Measurements from ENCODE around the gene BTBD9. TPM values are rescaled to one million over a fixed set of nuclear protein-coding genes. Genes with fewer than 3 reads are reported as not detected.
A peak's percentile ranks its signal among the peaks of the same experiment; 100 is the strongest.

Gene BTBD9
- total and polyA plus RNA-seq, 5 donors from 2014 or later = 11.6 to 79.7 (median 16.7) TPM

DNA sequence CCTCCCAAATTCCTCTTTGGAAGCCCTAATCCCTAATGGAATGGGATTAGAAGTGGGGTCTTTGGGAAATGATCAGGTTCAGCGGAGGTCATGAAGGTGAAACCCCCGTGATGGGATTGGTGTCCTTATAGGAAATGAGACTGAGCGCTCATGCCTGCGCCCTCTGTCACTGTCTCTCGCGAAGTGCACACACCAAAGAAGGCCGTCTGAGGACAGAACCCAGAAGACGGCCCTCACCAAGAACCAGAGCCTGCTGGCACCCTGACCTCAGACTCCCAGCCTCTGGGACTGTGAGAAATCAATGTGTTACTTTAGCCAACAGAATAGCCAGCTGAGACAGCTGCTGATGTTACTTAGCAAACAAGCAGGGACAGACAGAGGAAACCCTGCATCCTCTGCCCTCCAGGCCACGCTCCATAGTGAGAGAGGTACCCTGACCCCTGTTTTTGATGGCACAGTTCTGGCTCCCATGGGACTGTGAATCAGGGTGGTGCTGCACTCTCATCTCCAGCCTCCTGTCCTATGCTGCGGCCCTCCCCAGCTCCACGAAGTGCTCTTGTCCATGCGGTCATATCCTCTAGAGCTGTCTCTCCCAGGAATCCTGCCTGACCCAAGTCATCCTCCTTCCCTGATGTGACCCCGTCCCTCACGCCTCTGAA is 450.9 kb downstream of the BTBD9 start:
- ATAC-seq (ENCODE audit: low read depth in 2 of 2) (no peak), DNase-seq (no peak)
- Histone ChIP-seq H3K9me3 (ENCODE audit: control insufficient read depth in 2 of 2, low read length in 2 of 2) (no peaks in the 10 kb centered on the region), H3K27me3 (ENCODE audit: control insufficient read depth, insufficient read depth, low read length) (no peaks in the 10 kb centered on the region), H3K27ac (ENCODE audit: insufficient read depth, low read length, poor library complexity, severe bottlenecking) (no peak overlapping the region), H3K4me3 (ENCODE audit: low read depth, low read length) (no peak overlapping the region), H3K4me1 (ENCODE audit: control insufficient read depth, insufficient read depth, low read length, poor library complexity, severe bottlenecking) (no peaks in the 10 kb centered on the region), H3K36me3 (ENCODE audit: control insufficient read depth, insufficient read depth, low read length) (peaks cover 12% of the 10 kb centered on the region)
- Mint-ChIP-seq H3K9me3 (no peaks in the 10 kb centered on the region), H3K4me3 (no peak overlapping the region), H3K27ac (no peak overlapping the region), H3K36me3 (peaks cover 31% of the 10 kb centered on the region), H3K4me1 (peaks cover 0 to 2% (median 0%) of the 10 kb centered on the region in 4 donors), H3K27me3 (no peaks in the 10 kb centered on the region)

DNA sequence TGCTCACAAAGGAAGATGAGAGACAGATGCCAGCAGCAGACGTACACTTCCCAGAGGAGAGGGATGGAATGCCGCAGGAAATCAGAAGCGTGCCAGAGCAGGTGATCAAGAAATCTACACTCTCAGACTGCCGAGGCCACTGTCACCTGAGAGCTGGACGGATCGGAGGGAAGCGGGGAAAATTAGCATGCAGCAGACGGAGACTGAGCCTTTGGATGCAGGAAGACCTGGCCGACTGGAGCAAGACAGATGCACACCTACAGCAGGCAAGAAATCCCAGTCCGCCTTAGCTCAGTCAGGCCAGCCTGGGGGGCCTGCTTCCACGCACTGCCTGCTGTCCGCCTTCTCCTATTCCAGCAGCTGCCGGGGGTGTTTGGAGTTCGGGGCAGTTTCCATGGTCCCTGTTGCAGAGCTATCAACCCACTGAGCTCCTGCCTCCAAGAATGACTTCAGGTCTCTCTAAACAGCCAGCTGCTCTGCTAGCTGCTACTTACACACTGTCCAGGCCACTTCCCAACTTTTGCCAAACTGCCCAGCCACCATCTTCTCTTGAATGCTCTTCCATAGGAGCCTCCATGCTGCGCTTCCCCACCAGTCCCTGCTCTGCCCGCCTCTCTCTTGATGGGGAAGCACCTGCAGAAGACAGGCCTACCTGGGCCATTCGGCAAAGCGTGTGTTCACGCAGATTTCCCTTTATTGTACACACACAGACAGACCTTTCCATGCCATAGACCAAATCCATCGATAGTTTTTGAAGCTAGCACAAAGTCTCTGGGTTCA is 451.7 kb downstream of the BTBD9 start:
- peaks cover 32% of the 10 kb centered on the region for H3K36me3 Mint-ChIP-seq
- ATAC-seq (ENCODE audit: low read depth in 2 of 2) (no peak), DNase-seq (no peak)
- H3K27ac ChIP-seq (ENCODE audit: insufficient read depth, low read length, poor library complexity, severe bottlenecking) = no peak overlapping the region
- no peaks in the 10 kb centered on the region for H3K9me3 ChIP-seq (ENCODE audit: control insufficient read depth in 2 of 2, low read length in 2 of 2)
- no peak overlapping the region for H3K4me3 ChIP-seq (ENCODE audit: low read depth, low read length)
- H3K27ac Mint-ChIP-seq = no peak overlapping the region
- no peaks in the 10 kb centered on the region for H3K9me3 Mint-ChIP-seq
- no peaks in the 10 kb centered on the region for H3K27me3 ChIP-seq (ENCODE audit: control insufficient read depth, insufficient read depth, low read length)
- no peaks in the 10 kb centered on the region for H3K4me1 ChIP-seq (ENCODE audit: control insufficient read depth, insufficient read depth, low read length, poor library complexity, severe bottlenecking)
- H3K36me3 ChIP-seq (ENCODE audit: control insufficient read depth, insufficient read depth, low read length) = peaks cover 12% of the 10 kb centered on the region
- no peaks in the 10 kb centered on the region for H3K27me3 Mint-ChIP-seq
- H3K4me3 Mint-ChIP-seq = no peak overlapping the region
- peaks cover 0 to 4% (median 0%) of the 10 kb centered on the region in 4 donors for H3K4me1 Mint-ChIP-seq

DNA sequence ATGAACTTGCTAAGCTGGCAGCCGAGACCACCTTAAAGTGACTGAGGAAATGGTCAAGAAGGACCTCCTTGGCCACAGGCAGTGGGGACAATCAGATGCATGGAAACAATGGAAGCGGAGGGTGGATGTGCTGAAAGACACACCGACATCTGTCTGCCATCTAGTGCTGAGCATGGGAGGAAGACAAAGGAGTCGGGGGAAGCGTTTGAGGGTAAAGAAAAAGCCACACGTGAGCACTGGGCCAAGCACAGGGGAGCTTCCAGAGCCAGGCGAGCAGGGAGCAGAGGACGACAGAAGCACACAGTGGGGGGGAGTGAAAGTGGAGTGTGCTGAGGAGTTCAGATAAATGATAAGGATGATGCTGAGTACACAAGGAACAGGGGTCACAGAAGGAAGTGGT is 452.4 kb downstream of the BTBD9 start:
- peaks cover 32% of the 10 kb centered on the region for H3K36me3 Mint-ChIP-seq
- Histone ChIP-seq H3K4me3 (ENCODE audit: low read depth, low read length) (no peak overlapping the region), H3K9me3 (ENCODE audit: control insufficient read depth in 2 of 2, low read length in 2 of 2) (no peaks in the 10 kb centered on the region), H3K27me3 (ENCODE audit: control insufficient read depth, insufficient read depth, low read length) (no peaks in the 10 kb centered on the region), H3K36me3 (ENCODE audit: control insufficient read depth, insufficient read depth, low read length) (peaks cover 12% of the 10 kb centered on the region), H3K27ac (ENCODE audit: insufficient read depth, low read length, poor library complexity, severe bottlenecking) (no peak overlapping the region), H3K4me1 (ENCODE audit: control insufficient read depth, insufficient read depth, low read length, poor library complexity, severe bottlenecking) (no peaks in the 10 kb centered on the region)
- no peak overlapping the region for H3K4me3 Mint-ChIP-seq
- no peak for DNase-seq
- no peak overlapping the region for H3K27ac Mint-ChIP-seq
- no peaks in the 10 kb centered on the region for H3K27me3 Mint-ChIP-seq
- H3K9me3 Mint-ChIP-seq = no peaks in the 10 kb centered on the region
- peaks cover 0 to 4% (median 0%) of the 10 kb centered on the region in 4 donors for H3K4me1 Mint-ChIP-seq
- no peak for ATAC-seq (ENCODE audit: low read depth in 2 of 2)

DNA sequence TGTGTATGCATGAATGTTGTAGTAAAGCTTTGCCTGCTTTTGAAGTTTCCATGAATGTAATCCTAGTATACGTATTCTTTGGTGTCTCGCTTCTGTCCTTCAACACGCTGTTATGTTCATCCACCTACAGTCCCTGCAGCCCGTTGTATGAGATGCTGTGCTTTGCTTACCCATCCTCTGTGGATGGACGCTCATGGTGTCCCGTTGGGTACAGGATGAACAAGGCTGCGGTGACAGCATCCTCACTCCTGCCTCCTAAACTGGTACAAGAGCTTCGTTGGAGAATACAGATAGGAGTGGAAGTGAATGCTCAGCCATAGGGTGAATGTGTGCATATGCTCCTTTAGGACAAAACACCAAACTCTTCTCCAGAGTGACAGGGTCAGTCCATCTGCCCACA is 454.0 kb downstream of the BTBD9 start:
- H3K9me3 Mint-ChIP-seq = no peaks in the 10 kb centered on the region
- peak overlapping the region in 2 of 3 donors; percentile 46 to 48 for H3K27ac Mint-ChIP-seq
- DNase-seq = no peak

DNA sequence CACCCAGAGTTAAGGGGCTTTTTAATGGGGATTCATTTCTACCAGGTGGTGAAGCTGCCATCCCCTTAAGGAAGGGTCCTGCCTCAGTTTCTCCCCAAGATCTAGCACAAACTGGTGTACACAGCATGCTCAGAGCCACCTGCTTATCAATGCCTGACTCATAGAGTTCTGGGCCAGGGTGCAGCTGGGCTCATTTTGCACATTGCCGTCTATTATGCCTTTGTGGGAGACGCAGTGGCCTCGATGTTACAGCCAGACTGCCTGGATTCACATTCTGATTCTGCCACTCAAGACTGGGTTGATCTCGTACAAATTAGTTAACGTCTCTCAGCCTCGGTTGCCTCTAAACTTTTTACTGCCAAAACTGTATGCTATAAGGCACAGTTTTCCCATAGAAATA is 454.5 kb downstream of the BTBD9 start:
- Mint-ChIP-seq H3K4me3 (no peak overlapping the region), H3K4me1 (peaks cover 0 to 4% (median 0%) of the 10 kb centered on the region in 4 donors), H3K36me3 (peaks cover 19% of the 10 kb centered on the region), H3K27me3 (no peaks in the 10 kb centered on the region), H3K9me3 (no peaks in the 10 kb centered on the region), H3K27ac (no peak overlapping the region)
- peaks cover 7% of the 10 kb centered on the region for H3K36me3 ChIP-seq (ENCODE audit: control insufficient read depth, insufficient read depth, low read length)
- DNase-seq (no peak), ATAC-seq (ENCODE audit: low read depth in 2 of 2) (no peak)
- H3K27ac ChIP-seq (ENCODE audit: insufficient read depth, low read length, poor library complexity, severe bottlenecking) = no peak overlapping the region
- no peaks in the 10 kb centered on the region for H3K4me1 ChIP-seq (ENCODE audit: control insufficient read depth, insufficient read depth, low read length, poor library complexity, severe bottlenecking)
- no peaks in the 10 kb centered on the region for H3K9me3 ChIP-seq (ENCODE audit: control insufficient read depth in 2 of 2, low read length in 2 of 2)
- no peak overlapping the region for H3K4me3 ChIP-seq (ENCODE audit: low read depth, low read length)
- no peaks in the 10 kb centered on the region for H3K27me3 ChIP-seq (ENCODE audit: control insufficient read depth, insufficient read depth, low read length)

More for the DNA sequence above, 454.0 kb downstream of the BTBD9 start:
- Mint-ChIP-seq H3K36me3 (peaks cover 23% of the 10 kb centered on the region), H3K4me3 (no peak overlapping the region), H3K27me3 (no peaks in the 10 kb centered on the region), H3K4me1 (peaks cover 0 to 4% (median 0%) of the 10 kb centered on the region in 4 donors)
- Histone ChIP-seq H3K27me3 (ENCODE audit: control insufficient read depth, insufficient read depth, low read length) (no peaks in the 10 kb centered on the region), H3K4me1 (ENCODE audit: control insufficient read depth, insufficient read depth, low read length, poor library complexity, severe bottlenecking) (no peaks in the 10 kb centered on the region), H3K9me3 (ENCODE audit: control insufficient read depth in 2 of 2, low read length in 2 of 2) (no peaks in the 10 kb centered on the region), H3K4me3 (ENCODE audit: low read depth, low read length) (no peak overlapping the region), H3K36me3 (ENCODE audit: control insufficient read depth, insufficient read depth, low read length) (peaks cover 7% of the 10 kb centered on the region), H3K27ac (ENCODE audit: insufficient read depth, low read length, poor library complexity, severe bottlenecking) (no peak overlapping the region)
- no peak for ATAC-seq (ENCODE audit: low read depth in 2 of 2)

DNA sequence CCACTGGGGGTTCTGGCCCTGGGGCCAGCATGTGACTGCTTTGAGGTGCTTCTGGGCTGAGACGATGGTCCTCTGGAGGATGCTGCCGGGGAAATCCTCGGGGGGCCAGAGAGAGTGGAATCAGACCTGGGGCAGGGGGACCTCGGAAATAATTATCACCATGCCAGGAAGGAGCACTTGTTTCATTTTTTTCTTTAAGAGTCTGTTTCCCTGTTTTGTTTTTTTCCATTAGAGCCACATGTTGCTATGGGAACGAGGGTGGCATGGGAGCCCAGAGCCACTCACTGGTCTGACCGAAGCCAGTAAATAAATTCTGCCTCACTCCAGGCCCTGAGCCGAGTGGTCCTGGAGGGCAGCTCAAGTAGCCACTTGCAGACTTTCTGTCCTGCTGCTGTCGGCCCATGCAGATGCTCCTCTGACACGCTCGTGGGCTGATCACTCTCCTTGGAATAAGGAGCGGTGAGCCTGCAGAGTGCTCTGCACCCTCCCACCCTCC is 455.1 kb downstream of the BTBD9 start:
- Histone ChIP-seq H3K27me3 (ENCODE audit: control insufficient read depth, insufficient read depth, low read length) (no peaks in the 10 kb centered on the region), H3K9me3 (ENCODE audit: control insufficient read depth in 2 of 2, low read length in 2 of 2) (no peaks in the 10 kb centered on the region), H3K4me3 (ENCODE audit: low read depth, low read length) (no peak overlapping the region), H3K36me3 (ENCODE audit: control insufficient read depth, insufficient read depth, low read length) (peaks cover 7% of the 10 kb centered on the region), H3K27ac (ENCODE audit: insufficient read depth, low read length, poor library complexity, severe bottlenecking) (no peak overlapping the region), H3K4me1 (ENCODE audit: control insufficient read depth, insufficient read depth, low read length, poor library complexity, severe bottlenecking) (no peaks in the 10 kb centered on the region)
- H3K4me3 Mint-ChIP-seq = no peak overlapping the region
- no peak for DNase-seq
- no peaks in the 10 kb centered on the region for H3K27me3 Mint-ChIP-seq
- H3K27ac Mint-ChIP-seq = no peak overlapping the region
- no peak for ATAC-seq (ENCODE audit: low read depth in 2 of 2)
- H3K4me1 Mint-ChIP-seq = peaks cover 0 to 4% (median 0%) of the 10 kb centered on the region in 4 donors
- peaks cover 19% of the 10 kb centered on the region for H3K36me3 Mint-ChIP-seq
- H3K9me3 Mint-ChIP-seq = no peaks in the 10 kb centered on the region

DNA sequence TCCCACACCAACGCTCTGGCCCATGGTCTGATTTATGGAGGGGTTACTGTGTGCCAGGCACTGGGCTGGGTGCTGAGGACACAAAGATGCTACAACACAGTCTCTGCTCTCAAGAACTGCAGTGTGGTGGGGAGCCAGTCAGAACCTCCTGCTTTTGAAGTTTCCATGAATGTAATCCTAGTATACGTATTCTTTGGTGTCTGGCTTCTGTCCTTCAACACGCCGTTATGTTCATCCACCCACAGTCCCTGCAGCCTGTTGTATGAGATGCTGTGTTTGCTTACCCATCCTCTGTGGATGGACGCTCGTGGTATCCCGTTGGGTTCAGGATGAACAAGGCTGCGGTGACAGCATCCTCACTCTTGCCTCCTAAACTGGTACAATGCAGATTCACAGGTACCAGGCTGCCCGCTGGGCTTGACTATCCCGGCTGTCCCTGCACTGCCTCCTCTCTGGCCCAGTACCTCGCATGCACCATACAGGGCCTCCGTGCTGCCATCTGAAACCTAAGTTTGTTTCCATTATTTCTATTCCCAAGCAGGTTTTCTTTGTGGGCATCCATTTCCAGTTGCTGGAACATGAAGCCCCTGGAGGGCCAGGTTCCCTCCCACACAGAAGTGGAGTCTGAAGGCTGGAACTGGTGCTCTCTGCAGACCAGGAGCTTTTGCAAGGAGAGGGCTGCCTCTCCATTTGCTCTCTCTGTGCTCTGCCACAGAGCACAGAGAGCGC is 455.7 kb downstream of the BTBD9 start:
- Histone ChIP-seq H3K4me3 (ENCODE audit: low read depth, low read length) (no peak overlapping the region), H3K36me3 (ENCODE audit: control insufficient read depth, insufficient read depth, low read length) (peaks cover 7% of the 10 kb centered on the region), H3K27me3 (ENCODE audit: control insufficient read depth, insufficient read depth, low read length) (no peaks in the 10 kb centered on the region), H3K27ac (ENCODE audit: insufficient read depth, low read length, poor library complexity, severe bottlenecking) (no peak overlapping the region), H3K9me3 (ENCODE audit: control insufficient read depth in 2 of 2, low read length in 2 of 2) (no peaks in the 10 kb centered on the region), H3K4me1 (ENCODE audit: control insufficient read depth, insufficient read depth, low read length, poor library complexity, severe bottlenecking) (no peaks in the 10 kb centered on the region)
- Mint-ChIP-seq H3K36me3 (peaks cover 17% of the 10 kb centered on the region), H3K4me3 (no peak overlapping the region), H3K4me1 (peaks cover 0 to 3% (median 0%) of the 10 kb centered on the region in 4 donors), H3K27ac (no peak overlapping the region), H3K27me3 (no peaks in the 10 kb centered on the region), H3K9me3 (no peaks in the 10 kb centered on the region)
- no peak for DNase-seq
- ATAC-seq (ENCODE audit: low read depth in 2 of 2) = no peak

Measured in CD4-positive, CD25-positive, alpha-beta regulatory T cell (primary cell).